Progenitor cell of endocrine pancreas (in vitro differentiated cells): ENCODE measurements around the gene ORM1. TPM values are rescaled to one million over a fixed set of nuclear protein-coding genes. Genes with fewer than 3 reads are reported as not detected.
"Not testable (repeated sequence)": the region's sequence is repeated elsewhere in the genome, so short reads cannot be mapped to it uniquely, and the experiment has no call there.

Experiments
- DNase-seq: peaks from one replicate; pipeline ENCODE4 v3.0.0; 2021; ENCODE audit warnings: low spot score; ENCODE audit not compliant: unreplicated experiment
- H3K27ac Mint-ChIP-seq: 2 replicates; pipeline ENCODE4 v1.8.0; 2021; ENCODE audit warnings: mild to moderate bottlenecking, moderate library complexity, mixed read lengths
- H3K27me3 Mint-ChIP-seq: 2 replicates; pipeline ENCODE4 v1.8.0; 2021; ENCODE audit warnings: mixed read lengths
- H3K36me3 Mint-ChIP-seq: 2 replicates; pipeline ENCODE4 v1.8.0; 2022; ENCODE audit warnings: mixed read lengths; ENCODE audit not compliant: insufficient read depth
- H3K4me1 Mint-ChIP-seq: 2 replicates; pipeline ENCODE4 v1.8.0; 2021; ENCODE audit warnings: low read depth, mixed read lengths
- H3K4me3 Mint-ChIP-seq: 2 replicates; pipeline ENCODE4 v1.8.0; 2021; ENCODE audit warnings: low read depth, mild to moderate bottlenecking, moderate library complexity, mixed read lengths
- H3K9me3 Mint-ChIP-seq: 2 replicates; pipeline ENCODE4 v1.8.0; 2021; ENCODE audit warnings: low read depth, mixed read lengths
- CTCF ChIP-seq: fragments of 200-600 bp; sonication (generic); IDR thresholded peaks from one replicate; pipeline ENCODE4 v1.5.0; 2021; ENCODE audit warnings: antibody characterized with exemption, mild to moderate bottlenecking; ENCODE audit not compliant: unreplicated experiment
- long read RNA-seq: library from polyadenylated mRNA; unstranded; transcript quantifications from one replicate; pipeline ENCODE4 v2.0.0, GENCODE V29; 2020
- total RNA-seq: library from RNA; stranded (reverse); gene quantifications from 2 replicates; pipeline ENCODE4 v1.2.1, GENCODE V29; 2021

ORM1 gene
- 9.3 and 10.8 TPM in 2 replicates for total RNA-seq
- long read RNA-seq, partial matches to known transcripts: 1 of 1 reads
- long read RNA-seq, other reads (novel, unspliced or antisense): 0 of 1 reads

- H3K27me3 Mint-ChIP-seq, H3K9me3 Mint-ChIP-seq, H3K36me3 Mint-ChIP-seq: not testable (repeated sequence)
These were observed at the start of gene ORM1 for GRCh38 chr9:114322831-114323531. TSS of gene ORM1 (plus strand) at chr9:114323098. CDS start at chr9:114323134, 36 bp downstream.

GRCh38 chr9:114273461-114273881, 49.4 kb upstream of the ORM1 start:
- Mint-ChIP-seq H3K4me1 (peaks cover 1% of the 10 kb centered on the region), H3K4me3 (no peak overlapping the region), H3K27ac (peak overlapping the region; percentile 52), H3K9me3 (no peaks in the 10 kb centered on the region), H3K27me3 (no peaks in the 10 kb centered on the region), H3K36me3 (peaks cover 39% of the 10 kb centered on the region)
- TF ChIP-seq CTCF: no peak
- no peak for DNase-seq

More at GRCh38 chr9:114322831-114323531, at the start of gene ORM1:
- not testable (repeated sequence) for DNase-seq, H3K4me1 Mint-ChIP-seq, H3K4me3 Mint-ChIP-seq, H3K27ac Mint-ChIP-seq

GRCh38 chr9:114274217-114274616, 48.7 kb upstream of the ORM1 start:
- peaks cover 1% of the 10 kb centered on the region for H3K4me1 Mint-ChIP-seq
- H3K9me3 Mint-ChIP-seq: no peaks in the 10 kb centered on the region
- peaks cover 34% of the 10 kb centered on the region for H3K36me3 Mint-ChIP-seq
- no peak for TF ChIP-seq CTCF
- no peak overlapping the region for H3K27ac Mint-ChIP-seq
- no peak for DNase-seq
- no peaks in the 10 kb centered on the region for H3K27me3 Mint-ChIP-seq
- H3K4me3 Mint-ChIP-seq: no peak overlapping the region

GRCh38 chr9:114275246-114276004, 47.5 kb upstream of the ORM1 start:
- no peak for TF ChIP-seq CTCF
- no peak for DNase-seq
- Mint-ChIP-seq H3K36me3 (peaks cover 34% of the 10 kb centered on the region), H3K27me3 (no peaks in the 10 kb centered on the region), H3K4me3 (no peak overlapping the region), H3K4me1 (peaks cover 1% of the 10 kb centered on the region), H3K27ac (peak overlapping the region; percentile 29), H3K9me3 (no peaks in the 10 kb centered on the region)

- H3K4me3 Mint-ChIP-seq: no peak overlapping the region
- no peaks in the 10 kb centered on the region for H3K27me3 Mint-ChIP-seq
- H3K4me1 Mint-ChIP-seq: peaks cover 1% of the 10 kb centered on the region
- peaks cover 28% of the 10 kb centered on the region for H3K36me3 Mint-ChIP-seq
- no peak overlapping the region for H3K27ac Mint-ChIP-seq
- TF ChIP-seq CTCF: no peak
- DNase-seq: no peak
- H3K9me3 Mint-ChIP-seq: no peaks in the 10 kb centered on the region
These were observed 45.7 kb upstream of the ORM1 start for GRCh38 chr9:114276908-114277821.
